HG02884 (cell line): ENCODE data around the gene HOMER3.
"Not testable (repeated sequence)": the region's sequence is repeated elsewhere in the genome, so short reads cannot be mapped to it uniquely, and the experiment has no call there.

ENCODE experiments used
- ATAC-seq: cut with Tn5 transposase; IDR thresholded peaks from one replicate; pipeline ENCODE4 v1.9.1; 2021; ENCODE audit warnings: mild to moderate bottlenecking, moderate library complexity; ENCODE audit not compliant: unreplicated experiment

Gene HOMER3

GRCh38 chr19:18903156-18904037, 37.6 kb downstream of the HOMER3 start:
- ATAC-seq = no peak

GRCh38 chr19:18902519-18902918, 38.5 kb downstream of the HOMER3 start:
- not testable (repeated sequence) for ATAC-seq

GRCh38 chr19:18901491-18901890, 39.5 kb downstream of the HOMER3 start:
- no peak for ATAC-seq

GRCh38 chr19:18900700-18901481, 40.1 kb downstream of the HOMER3 start:
- no peak for ATAC-seq

- no peak for ATAC-seq
Observed at GRCh38 chr19:18899624-18900560, 41.1 kb downstream of the HOMER3 start.

- no peak for ATAC-seq
Observed at GRCh38 chr19:18898607-18899408, 42.2 kb downstream of the HOMER3 start.

- no peak for ATAC-seq
Observed at GRCh38 chr19:18898081-18898606, 42.9 kb downstream of the HOMER3 start.

- ATAC-seq = no peak
Observed at GRCh38 chr19:18897094-18898029, 43.7 kb downstream of the HOMER3 start.

GRCh38 chr19:18896421-18896841, 44.6 kb downstream of the HOMER3 start:
- ATAC-seq = no peak

- no peak for ATAC-seq
Observed at GRCh38 chr19:18895824-18896341, 45.1 kb downstream of the HOMER3 start, which contains the start of gene CERS1. CERS1 (minus strand) TSS chr19:18896158; CDS start chr19:18896072, 86 bp downstream.

GRCh38 chr19:18895038-18895823, 45.8 kb downstream of the HOMER3 start:
- no peak for ATAC-seq

- no peak for ATAC-seq
Observed at GRCh38 chr19:18894254-18895037, 46.6 kb downstream of the HOMER3 start.

- ATAC-seq = no peak
Observed at GRCh38 chr19:18893587-18894253, 47.3 kb downstream of the HOMER3 start.

- no peak for ATAC-seq
Observed at GRCh38 chr19:18889949-18890745, 50.9 kb downstream of the HOMER3 start.

GRCh38 chr19:18886972-18887371, 54.0 kb downstream of the HOMER3 start:
- no peak for ATAC-seq
